Stomach (tissue), 9 donors: ENCODE measurements around the gene RPN2. TPM values are rescaled to one million over a fixed set of nuclear protein-coding genes. Genes with fewer than 3 reads are reported as not detected.
"Not testable (repeated sequence)": the region's sequence is repeated elsewhere in the genome, so short reads cannot be mapped to it uniquely, and the experiment has no call there.

Source experiments
- DNase-seq, 2 donors: peaks; one replicate each; pipeline versions ENCODE4 v3.0.0 to v3.0.0-alpha.2; 2013 to 2019
- H3K27ac ChIP-seq, 5 donors: fragments of 200-600 bp in 4 of 5; sonication (generic) in 4 of 5; one replicate each; pipeline ENCODE4 v1.5.1; 2013 to 2019; ENCODE audit warnings: mild to moderate bottlenecking in 1 of 5, moderate library complexity in 1 of 5
- H3K27me3 ChIP-seq, 3 donors: fragments of 200-600 bp; sonication (generic); one replicate each; pipeline ENCODE4 v1.5.1; 2017 to 2019; ENCODE audit warnings: mixed run types in 1 of 3
- H3K36me3 ChIP-seq, 4 donors: fragments of 200-600 bp; sonication (generic); 1 replicate in 3 of 4; 2 replicates in 1 of 4; pipeline ENCODE4 v1.5.1; 2016 to 2019
- H3K4me1 ChIP-seq, 4 donors: fragments of 200-600 bp; sonication (generic); one replicate each; pipeline ENCODE4 v1.5.1; 2016 to 2019
- H3K4me3 ChIP-seq, 4 donors: fragments of 200-600 bp; sonication (generic) in 3 of 4; one replicate each; pipeline ENCODE4 v1.5.1; 2016 to 2019; ENCODE audit warnings: mild to moderate bottlenecking in 1 of 4
- H3K9me3 ChIP-seq, 4 donors: fragments of 200-600 bp; sonication (generic); one replicate each; pipeline ENCODE4 v1.5.1; 2016 to 2019
- CTCF ChIP-seq, 7 experiments: fragments of 450-650 bp in 4 of 7; fragments of 200-600 bp in 3 of 7; sonication (generic) in 3 of 7; IDR thresholded peaks; one replicate each; pipeline ENCODE4 v1.5.1; 2016 to 2019; ENCODE audit warnings: antibody characterized with exemption in 7 of 7, control low read depth in 2 of 7, mild to moderate bottlenecking in 1 of 7
- EP300 ChIP-seq: sonication (generic); formaldehyde crosslinking; IDR thresholded peaks from one replicate; pipeline ENCODE4 v1.6.1; 2017; ENCODE audit warnings: antibody characterized with exemption
- POLR2A ChIP-seq, 4 donors: fragments of 450-650 bp; IDR thresholded peaks; one replicate each; pipeline ENCODE4 v1.6.1; 2016; ENCODE audit warnings: antibody characterized with exemption in 4 of 4, control low read depth in 2 of 4, mild to moderate bottlenecking in 1 of 4, moderate library complexity in 1 of 4
- POLR2AphosphoS5 ChIP-seq, 3 donors: sonication (generic); formaldehyde crosslinking; IDR thresholded peaks; one replicate each; pipeline ENCODE4 v1.6.1; 2016; ENCODE audit warnings: antibody characterized with exemption in 3 of 3
- WGBS, 5 donors: extraction: QIAGEN DNeasy Blood & Tissue Kit in 3 of 5; methylation state at CpG; one replicate each; pipeline versions ENCODE4 v1.1.5 to v1.1.7; 2013 to 2018; 5-methylcytosine and 5-hydroxymethylcytosine counted together
- intact Hi-C: fragments of 100-400 bp; cut with DNase I; formaldehyde crosslinking; loops from one replicate; pipeline ENCODE4 v1.15.1; 2023; ENCODE audit warnings: low total_unique reads
- polyA plus RNA-seq, 3 donors: library from polyadenylated mRNA; stranded (reverse); fragments of 200-250 nt; gene quantifications; one replicate each; pipeline ENCODE4 v1.2.3, GENCODE V29; 2013
- total RNA-seq, 5 donors: library from RNA; depleted of rRNA; stranded (reverse); fragments of >200 nt; gene quantifications; one replicate each; pipeline versions ENCODE4 v1.1.0 to v1.2.3, GENCODE V29; 2014 to 2016
- donor health status: healthy with polysubstance abuse.
- donor health status: Bipolar disorder and iron deficiency.
- donor health status: healthy.

The RPN2 gene
- total and polyA plus RNA-seq, 8 donors = 32.5 to 163 (median 85.3) TPM

- Histone ChIP-seq H3K4me1 (no peaks in the 10 kb centered on the region), H3K27me3 (no peaks in the 10 kb centered on the region), H3K4me3 (no peak overlapping the region), H3K9me3 (no peaks in the 10 kb centered on the region), H3K27ac (no peak overlapping the region), H3K36me3 (peaks cover 0 to 7% (median 0%) of the 10 kb centered on the region in 4 donors)
- intact Hi-C loops = no loop called here
- DNase-seq = no peak
- WGBS, 5 donors = 85 to 93% (median 88%) methylated on average over 4 of the region's 4 CpGs
- TF ChIP-seq EP300 = no peak
- TF ChIP-seq POLR2AphosphoS5 (IDR thresholded peaks at IDR 0.05) = no peak
- TF ChIP-seq POLR2A (IDR thresholded peaks at IDR 0.05) = no peak
- no peak for TF ChIP-seq CTCF (IDR thresholded peaks at IDR 0.05)
Measured at GRCh38 chr20:37137547-37137946, 41.6 kb upstream of the RPN2 start.

GRCh38 chr20:37142708-37143107, 36.4 kb upstream of the RPN2 start:
- DNase-seq = no peak
- TF ChIP-seq CTCF (IDR thresholded peaks at IDR 0.05) (no peak), EP300 (no peak), POLR2A (IDR thresholded peaks at IDR 0.05) (no peak), POLR2AphosphoS5 (IDR thresholded peaks at IDR 0.05) (no peak)

GRCh38 chr20:37144856-37145404, 34.2 kb upstream of the RPN2 start:
- 87 to 93% (median 91%) methylated on average over 8 of the region's 8 CpGs for WGBS, 5 donors
- H3K9me3 ChIP-seq = no peaks in the 10 kb centered on the region
- no peak overlapping the region for H3K4me3 ChIP-seq
- no peaks in the 10 kb centered on the region for H3K4me1 ChIP-seq
- DNase-seq = no peak
- TF ChIP-seq POLR2A (IDR thresholded peaks at IDR 0.05) = no peak
- no peak overlapping the region for H3K27ac ChIP-seq
- H3K36me3 ChIP-seq = peaks cover 0 to 23% (median 1%) of the 10 kb centered on the region in 4 donors
- H3K27me3 ChIP-seq = no peaks in the 10 kb centered on the region
- intact Hi-C loops = no loop called here

More at GRCh38 chr20:37142708-37143107, 36.4 kb upstream of the RPN2 start:
- intact Hi-C loops = no loop called here
- Histone ChIP-seq H3K36me3 (peaks cover 0 to 22% (median 1%) of the 10 kb centered on the region in 4 donors), H3K4me3 (no peak overlapping the region), H3K27ac (no peak overlapping the region), H3K4me1 (no peaks in the 10 kb centered on the region), H3K27me3 (no peaks in the 10 kb centered on the region), H3K9me3 (no peaks in the 10 kb centered on the region)
- 85 to 94% (median 88%) methylated on average over 3 of the region's 3 CpGs for WGBS, 5 donors

- Histone ChIP-seq H3K4me3 (no peak overlapping the region), H3K4me1 (no peaks in the 10 kb centered on the region), H3K27ac (no peak overlapping the region), H3K27me3 (no peaks in the 10 kb centered on the region), H3K36me3 (peaks cover 0 to 16% (median 1%) of the 10 kb centered on the region in 4 donors), H3K9me3 (no peaks in the 10 kb centered on the region)
- TF ChIP-seq POLR2AphosphoS5 (IDR thresholded peaks at IDR 0.05) = no peak
- TF ChIP-seq EP300 = no peak
- no peak for TF ChIP-seq POLR2A (IDR thresholded peaks at IDR 0.05)
- no peak for TF ChIP-seq CTCF (IDR thresholded peaks at IDR 0.05)
- WGBS, 5 donors = 92 to 97% (median 97%) methylated on average over 6 of the region's 6 CpGs
- intact Hi-C loops = no loop called here
- DNase-seq = no peak
Measured at GRCh38 chr20:37147250-37147649, 31.9 kb upstream of the RPN2 start.

- DNase-seq, H3K4me3 ChIP-seq, H3K9me3 ChIP-seq, intact Hi-C loops, H3K4me1 ChIP-seq, H3K27ac ChIP-seq, H3K27me3 ChIP-seq: not testable (repeated sequence)
- peaks cover 0 to 24% (median 1%) of the 10 kb centered on the region in 4 donors for H3K36me3 ChIP-seq
- 95 to 100% (median 96%) methylated on average over 13 to 33 of the region's 33 CpGs for WGBS, 5 donors
Measured at GRCh38 chr20:37150864-37151263, 28.3 kb upstream of the RPN2 start.
